ENCODE measurements around the gene TEAD1.

DNA sequence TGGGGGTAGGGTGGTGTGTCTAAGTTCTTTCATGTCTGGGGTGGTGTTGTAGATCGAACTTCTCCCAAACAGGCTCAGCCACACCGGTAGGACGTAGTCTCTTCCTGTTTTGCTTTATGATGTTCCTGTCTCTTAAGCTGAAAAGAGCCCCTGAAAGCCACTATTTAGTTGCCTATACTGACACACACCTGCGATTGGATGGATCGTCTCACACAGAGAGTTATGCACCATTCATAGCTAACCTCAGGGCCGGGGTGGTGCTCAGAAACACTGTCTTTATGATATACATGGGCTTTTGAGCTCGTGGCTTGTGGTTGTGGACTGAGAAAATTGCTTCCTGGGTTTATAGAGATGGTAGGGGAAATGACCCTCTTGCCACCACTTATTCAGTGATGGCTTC is 137.6 kb downstream of the TEAD1 start:
- TF ChIP-seq, protein P1, sequence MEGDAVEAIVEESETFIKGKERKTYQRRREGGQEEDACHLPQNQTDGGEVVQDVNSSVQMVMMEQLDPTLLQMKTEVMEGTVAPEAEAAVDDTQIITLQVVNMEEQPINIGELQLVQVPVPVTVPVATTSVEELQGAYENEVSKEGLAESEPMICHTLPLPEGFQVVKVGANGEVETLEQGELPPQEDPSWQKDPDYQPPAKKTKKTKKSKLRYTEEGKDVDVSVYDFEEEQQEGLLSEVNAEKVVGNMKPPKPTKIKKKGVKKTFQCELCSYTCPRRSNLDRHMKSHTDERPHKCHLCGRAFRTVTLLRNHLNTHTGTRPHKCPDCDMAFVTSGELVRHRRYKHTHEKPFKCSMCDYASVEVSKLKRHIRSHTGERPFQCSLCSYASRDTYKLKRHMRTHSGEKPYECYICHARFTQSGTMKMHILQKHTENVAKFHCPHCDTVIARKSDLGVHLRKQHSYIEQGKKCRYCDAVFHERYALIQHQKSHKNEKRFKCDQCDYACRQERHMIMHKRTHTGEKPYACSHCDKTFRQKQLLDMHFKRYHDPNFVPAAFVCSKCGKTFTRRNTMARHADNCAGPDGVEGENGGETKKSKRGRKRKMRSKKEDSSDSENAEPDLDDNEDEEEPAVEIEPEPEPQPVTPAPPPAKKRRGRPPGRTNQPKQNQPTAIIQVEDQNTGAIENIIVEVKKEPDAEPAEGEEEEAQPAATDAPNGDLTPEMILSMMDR (conservative IDR thresholded peaks at IDR 0.05 in 1 of 2, IDR thresholded peaks at IDR 0.05 in 1 of 2; ENCODE audit: low read depth in 1 of 2, low read length in 2 of 2): no peak
- no peak for TF ChIP-seq EZH2 (IDR thresholded peaks at IDR 0.05; ENCODE audit: low read length, missing control alignments)

Measured in fibroblast of lung (primary cell).